ENCODE results near the gene GAPDHS.

GAPDHS gene

DNA sequence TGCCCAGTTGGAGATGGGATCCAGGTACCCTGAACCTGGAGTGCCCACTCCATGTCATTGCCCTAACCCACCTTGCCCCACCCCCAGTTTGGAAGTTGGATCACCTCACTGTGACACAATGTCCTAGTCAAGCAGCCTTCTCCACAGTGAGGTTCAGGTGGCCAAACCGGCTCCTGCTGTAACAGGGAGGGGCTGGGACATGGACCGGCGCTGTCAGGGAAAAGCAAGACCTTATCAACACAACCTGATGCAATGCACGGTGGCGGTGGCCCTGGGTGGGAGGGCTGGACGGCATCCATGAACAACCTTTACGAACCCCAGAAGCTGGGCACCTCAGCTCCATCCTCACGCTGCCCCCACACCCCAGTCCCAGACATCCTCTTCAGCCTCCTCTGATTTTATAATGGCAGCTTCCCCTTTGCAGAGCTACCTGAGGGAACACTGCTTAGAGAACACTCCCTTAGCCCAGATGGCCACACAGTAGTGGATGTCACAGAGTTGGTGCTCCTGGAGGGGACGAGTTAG is 41.4 kb upstream of the GAPDHS start:
- TF ChIP-seq, protein P1, sequence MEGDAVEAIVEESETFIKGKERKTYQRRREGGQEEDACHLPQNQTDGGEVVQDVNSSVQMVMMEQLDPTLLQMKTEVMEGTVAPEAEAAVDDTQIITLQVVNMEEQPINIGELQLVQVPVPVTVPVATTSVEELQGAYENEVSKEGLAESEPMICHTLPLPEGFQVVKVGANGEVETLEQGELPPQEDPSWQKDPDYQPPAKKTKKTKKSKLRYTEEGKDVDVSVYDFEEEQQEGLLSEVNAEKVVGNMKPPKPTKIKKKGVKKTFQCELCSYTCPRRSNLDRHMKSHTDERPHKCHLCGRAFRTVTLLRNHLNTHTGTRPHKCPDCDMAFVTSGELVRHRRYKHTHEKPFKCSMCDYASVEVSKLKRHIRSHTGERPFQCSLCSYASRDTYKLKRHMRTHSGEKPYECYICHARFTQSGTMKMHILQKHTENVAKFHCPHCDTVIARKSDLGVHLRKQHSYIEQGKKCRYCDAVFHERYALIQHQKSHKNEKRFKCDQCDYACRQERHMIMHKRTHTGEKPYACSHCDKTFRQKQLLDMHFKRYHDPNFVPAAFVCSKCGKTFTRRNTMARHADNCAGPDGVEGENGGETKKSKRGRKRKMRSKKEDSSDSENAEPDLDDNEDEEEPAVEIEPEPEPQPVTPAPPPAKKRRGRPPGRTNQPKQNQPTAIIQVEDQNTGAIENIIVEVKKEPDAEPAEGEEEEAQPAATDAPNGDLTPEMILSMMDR (IDR thresholded peaks at IDR 0.05; ENCODE audit: borderline replicate concordance, insufficient read depth, low read depth, low read length), result no peak
- H3K4me3 ChIP-seq (ENCODE audit: low read depth, low read length), result no peak overlapping the region

DNA sequence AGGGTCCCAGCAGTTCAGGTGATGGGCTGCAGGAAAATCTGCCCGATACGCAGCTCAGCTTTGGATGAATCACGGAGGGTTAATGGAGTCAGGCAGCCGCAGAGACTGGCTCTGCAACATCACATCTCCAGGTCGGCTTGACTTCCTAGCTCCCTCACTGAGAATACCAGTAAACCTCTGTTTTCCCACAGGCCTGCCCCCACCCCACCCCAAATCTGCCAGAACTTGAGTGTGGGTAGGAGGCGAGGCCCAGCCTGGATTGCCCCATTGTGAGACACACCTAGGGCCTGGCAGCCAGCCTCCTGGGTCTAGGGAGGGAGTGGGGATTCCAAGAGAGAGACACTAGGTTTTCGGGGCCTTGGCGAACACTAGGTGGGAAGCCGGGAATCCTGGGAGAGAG is 39.3 kb upstream of the GAPDHS start:
- H3K4me3 ChIP-seq (ENCODE audit: low read depth, low read length), result no peak overlapping the region
- TF ChIP-seq, protein P1 (IDR thresholded peaks at IDR 0.05; ENCODE audit: borderline replicate concordance, insufficient read depth, low read depth, low read length), result no peak

DNA sequence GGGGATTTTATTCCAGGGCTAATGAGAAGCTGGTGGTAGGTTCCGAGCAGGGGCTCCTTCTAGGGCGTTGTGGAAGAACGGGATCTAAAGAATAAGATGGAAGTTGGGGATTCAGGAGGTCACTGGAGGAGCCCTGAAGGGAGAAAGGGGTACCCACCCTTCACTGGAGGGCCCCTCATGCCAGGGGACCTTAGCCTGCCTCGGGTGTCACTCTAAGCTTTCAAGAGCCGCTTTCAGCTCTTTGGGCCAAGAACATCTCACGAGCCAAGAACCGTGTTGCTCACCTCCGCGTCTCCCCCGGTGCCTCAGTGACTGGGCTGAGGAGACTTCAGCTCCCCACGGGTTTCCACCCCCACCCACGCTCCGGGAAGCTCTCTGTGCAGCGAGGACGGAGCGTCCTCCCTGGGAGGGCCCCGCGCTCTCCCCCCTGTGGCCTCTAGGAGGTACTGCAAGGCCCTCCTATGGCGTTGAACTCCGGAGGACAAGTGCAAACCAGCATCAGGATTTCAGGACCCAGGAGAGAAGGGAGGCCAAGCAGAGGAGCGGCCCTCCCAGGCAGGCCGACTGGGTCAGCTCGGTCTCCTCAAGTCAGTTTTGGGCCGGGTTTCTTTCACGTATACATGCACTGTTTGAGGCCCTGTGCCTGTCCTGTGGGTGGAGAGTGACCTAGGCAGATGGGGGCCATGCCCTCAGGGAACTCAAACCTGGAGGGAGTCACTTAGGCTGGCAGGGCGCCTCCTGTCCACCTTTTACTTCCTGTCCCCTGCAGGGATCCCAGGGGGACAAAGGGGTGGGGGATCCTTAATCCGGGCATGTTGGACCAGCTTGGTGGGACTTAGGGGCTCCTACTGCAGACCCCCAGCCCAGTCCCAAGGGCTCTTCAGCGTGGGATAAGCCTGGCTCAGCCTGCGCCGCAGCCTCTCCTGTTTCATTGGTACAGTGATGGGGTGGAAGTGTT is 37.9 kb upstream of the GAPDHS start:
- TF ChIP-seq, protein P1 (IDR thresholded peaks at IDR 0.05; ENCODE audit: borderline replicate concordance, insufficient read depth, low read depth, low read length), result peak; percentile 99
- H3K4me3 ChIP-seq (ENCODE audit: low read depth, low read length), result no peak overlapping the region

DNA sequence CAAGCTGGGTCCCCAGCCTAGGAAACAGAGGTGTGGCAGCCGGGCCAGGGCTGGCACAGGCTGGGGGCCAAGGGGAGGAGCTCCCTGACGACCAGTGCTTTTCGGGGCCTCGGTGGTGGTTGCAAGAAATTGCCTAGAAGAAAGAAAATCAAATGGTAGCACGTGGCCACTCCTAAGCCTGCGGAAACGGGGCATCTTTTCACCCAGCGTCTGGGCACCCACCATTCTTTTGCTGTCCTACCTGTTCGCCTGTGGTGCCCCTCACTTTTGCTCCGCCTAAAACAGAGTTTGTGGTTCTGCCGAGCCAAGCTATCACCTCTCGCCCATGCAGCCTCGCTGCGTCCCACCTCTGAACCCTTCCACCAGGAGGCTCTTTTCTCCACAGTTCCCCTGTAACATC is 35.9 kb upstream of the GAPDHS start:
- TF ChIP-seq, protein P1 (IDR thresholded peaks at IDR 0.05; ENCODE audit: borderline replicate concordance, insufficient read depth, low read depth, low read length), result no peak
- no peak overlapping the region for H3K4me3 ChIP-seq (ENCODE audit: low read depth, low read length)

DNA sequence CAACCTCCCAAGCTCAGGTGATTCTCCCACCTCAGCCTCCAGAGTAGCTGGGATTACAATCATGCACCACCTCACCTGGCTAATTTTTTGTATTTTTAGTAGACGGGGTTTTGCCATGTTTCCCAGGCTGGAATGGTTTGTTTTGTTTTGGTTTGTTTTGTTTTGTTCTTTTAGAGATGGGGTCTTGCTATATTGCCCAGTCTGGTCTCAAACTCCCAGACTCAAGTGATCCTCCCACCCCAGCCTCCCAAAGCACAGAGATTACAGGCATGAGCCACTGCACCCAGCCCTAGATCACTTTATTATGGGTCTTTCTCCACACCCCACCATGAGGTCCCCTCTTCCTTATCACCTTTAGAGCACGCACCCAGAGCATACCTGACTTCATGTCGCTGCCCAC is 35.0 kb upstream of the GAPDHS start:
- TF ChIP-seq, protein P1 (IDR thresholded peaks at IDR 0.05; ENCODE audit: borderline replicate concordance, insufficient read depth, low read depth, low read length), result no peak

DNA sequence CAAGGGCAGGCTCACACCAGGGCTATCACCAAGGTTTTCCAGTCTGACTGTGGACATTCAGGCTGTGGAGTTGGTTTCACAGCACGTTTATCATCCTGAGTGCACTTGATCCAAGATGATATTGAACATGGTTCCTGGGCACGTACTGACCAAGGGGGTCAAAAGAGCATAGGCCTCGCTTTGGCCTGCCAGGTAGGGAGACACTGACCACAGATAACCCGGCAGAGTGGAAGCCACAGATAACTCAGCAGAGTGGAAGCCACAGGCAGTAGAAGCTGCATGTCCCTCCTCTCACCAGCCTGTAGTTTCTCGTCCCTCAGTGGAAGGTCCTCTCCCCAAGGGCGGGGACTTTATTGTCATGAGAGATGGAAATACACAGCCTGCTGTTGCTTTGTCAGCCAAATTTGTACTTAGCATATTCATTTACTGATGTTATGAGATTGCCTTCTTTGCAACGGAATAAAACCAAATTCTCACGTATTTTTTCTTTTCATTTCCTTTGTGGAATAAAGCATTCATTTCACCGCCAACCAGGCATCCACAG is 34.2 kb upstream of the GAPDHS start:
- H3K4me3 ChIP-seq (ENCODE audit: low read depth, low read length), result no peak overlapping the region
- TF ChIP-seq, protein P1 (IDR thresholded peaks at IDR 0.05; ENCODE audit: borderline replicate concordance, insufficient read depth, low read depth, low read length), result no peak

More for the DNA sequence above, 35.0 kb upstream of the GAPDHS start:
- H3K4me3 ChIP-seq (ENCODE audit: low read depth, low read length), result no peak overlapping the region

All from GM12875 (cell line).